Stimulated activated CD8-positive, alpha-beta memory T cell treated with anti-CD3 and anti-CD28 coated beads, Interleukin-2, amount 100 ng/mL, for 1 hour (primary cell): ENCODE results near the gene NOVA2.

Experiments used
- DNase-seq, 2 donors: peaks; one replicate each; pipeline ENCODE4 v3.0.0-alpha.2; 2020; ENCODE audit warnings: low read depth in 2 of 2

NOVA2 gene

DNA sequence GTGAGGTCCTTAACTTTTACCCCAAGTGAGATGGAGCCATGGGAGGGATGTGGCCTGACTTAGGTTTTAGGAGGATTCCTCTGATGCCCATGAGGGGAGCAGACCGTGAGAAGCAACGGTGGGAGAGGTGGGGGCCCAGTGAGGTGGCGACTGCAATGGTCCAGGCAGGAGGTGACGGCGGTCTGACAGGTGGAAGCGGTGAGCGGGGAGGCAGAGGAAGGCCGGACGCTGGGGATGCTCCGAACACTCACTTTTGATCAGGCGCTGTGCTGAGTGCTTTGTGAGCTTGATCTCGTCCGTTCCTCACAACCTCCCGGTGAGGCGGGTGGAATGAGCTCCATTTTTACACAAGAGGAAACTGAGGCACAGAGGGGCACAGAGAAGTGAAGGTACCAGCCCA is 11.6 kb downstream of the NOVA2 start:
- DNase-seq = no peak

DNA sequence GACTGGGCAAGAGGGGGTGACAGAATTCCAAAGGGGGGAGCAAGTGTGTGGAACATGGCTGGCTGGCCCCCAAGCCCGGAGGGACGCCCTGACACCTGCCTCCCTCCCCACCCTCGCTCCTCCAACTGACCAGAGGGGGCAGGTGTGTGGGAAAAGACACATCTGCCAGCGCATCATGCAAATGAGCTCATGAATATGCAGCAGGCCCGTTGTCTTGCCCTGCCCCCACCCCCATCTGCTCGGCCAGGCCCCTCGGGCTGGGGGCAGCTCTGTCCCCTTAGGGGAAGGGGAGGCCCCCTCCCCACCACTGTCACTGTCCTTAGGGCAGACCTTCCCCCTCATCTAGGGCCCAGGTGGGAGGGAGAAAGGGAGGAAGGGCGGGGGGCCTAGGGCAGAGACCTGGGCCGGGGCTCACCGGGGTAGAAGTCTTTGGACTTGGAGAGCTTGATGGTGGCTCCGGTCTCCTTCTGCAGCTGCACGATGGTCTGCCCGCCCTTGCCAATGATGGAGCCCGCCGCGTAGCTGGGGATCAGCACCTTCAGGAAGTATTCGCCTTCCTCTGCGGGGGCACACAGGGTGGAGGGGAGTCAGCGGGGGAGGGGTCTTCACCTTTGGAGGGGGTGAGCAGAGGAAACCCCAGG is 12.9 kb downstream of the NOVA2 start:
- no peak for DNase-seq

DNA sequence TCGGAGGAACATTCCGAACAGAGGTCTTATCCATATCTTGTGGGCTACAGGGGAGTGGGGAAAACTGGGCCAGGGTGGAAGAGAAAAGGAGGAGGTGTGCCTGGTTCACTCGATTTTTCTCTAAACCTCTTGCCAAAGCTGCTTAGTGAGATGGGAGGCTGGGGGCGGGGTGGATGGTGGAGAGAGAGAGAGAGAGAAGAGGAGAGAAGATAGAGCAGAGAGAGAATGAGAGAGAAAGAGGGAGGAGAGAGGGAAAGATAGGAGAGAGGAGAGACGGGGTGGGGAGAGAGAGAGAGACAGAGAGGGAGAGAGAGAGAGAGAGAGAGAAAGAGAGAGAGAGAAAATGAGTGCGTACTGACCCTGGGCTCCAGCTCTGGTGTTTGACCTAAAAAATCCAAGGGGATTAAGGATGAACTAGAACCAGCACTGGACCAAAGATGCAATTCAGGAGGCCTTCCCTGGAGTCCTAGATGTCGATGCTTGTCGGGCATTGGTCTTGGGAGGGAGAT is 14.1 kb downstream of the NOVA2 start:
- DNase-seq = no peak

DNA sequence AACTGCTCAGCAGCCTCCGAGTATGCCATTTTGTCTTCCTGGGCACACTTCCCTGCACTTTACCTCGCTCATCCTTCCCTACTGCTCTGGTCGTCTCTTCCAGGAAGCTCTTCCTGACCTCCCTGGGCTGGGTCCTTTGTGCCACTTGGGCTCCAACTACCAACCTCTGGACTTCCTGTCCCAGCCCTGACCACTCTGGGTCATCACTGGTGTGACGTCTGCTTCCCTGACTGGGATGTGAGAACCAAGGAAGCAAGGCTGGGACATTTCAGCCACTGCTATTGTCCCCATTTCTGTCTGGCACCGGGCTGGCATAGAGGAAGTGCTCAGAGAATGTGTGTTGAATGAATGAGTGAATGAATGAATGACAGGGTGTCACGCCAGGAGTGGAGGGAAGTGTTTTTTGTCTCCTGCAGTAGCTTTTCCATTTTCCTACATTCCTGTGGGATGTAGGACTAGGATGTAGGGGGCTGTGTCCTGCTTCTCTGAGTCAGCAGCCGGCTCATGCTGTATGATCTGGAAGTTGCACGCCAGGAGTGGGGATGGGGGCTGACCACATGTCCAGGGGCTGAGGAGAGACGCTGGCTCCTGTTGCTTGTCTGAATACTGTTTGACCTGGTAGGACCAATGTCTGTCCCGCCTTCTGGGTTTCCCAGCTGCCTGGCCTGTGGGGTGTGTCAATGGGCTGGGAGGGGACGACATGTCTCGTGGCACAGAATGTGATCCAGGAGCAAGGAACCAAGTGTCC is 14.7 kb downstream of the NOVA2 start:
- no peak for DNase-seq

DNA sequence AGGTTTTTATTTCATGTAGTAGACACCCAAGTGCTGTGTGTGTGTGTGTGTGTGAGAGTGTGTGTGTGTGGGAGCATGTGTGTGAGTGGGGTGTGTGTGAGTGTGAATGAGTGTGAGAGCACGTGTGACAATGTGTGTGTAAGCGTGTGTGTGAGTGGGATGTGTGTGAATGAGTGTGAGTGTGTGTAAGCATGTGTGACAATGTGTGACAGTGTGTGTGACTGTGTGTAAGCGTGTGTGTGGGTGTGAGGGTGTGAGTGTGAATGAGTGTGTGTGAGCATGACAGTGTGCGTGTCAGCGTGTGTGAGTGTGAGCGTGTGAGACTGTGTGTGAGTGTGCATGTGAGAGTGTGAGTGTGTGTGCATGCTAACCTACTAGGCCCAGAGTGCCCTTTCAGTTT is 15.3 kb downstream of the NOVA2 start:
- no peak for DNase-seq

DNA sequence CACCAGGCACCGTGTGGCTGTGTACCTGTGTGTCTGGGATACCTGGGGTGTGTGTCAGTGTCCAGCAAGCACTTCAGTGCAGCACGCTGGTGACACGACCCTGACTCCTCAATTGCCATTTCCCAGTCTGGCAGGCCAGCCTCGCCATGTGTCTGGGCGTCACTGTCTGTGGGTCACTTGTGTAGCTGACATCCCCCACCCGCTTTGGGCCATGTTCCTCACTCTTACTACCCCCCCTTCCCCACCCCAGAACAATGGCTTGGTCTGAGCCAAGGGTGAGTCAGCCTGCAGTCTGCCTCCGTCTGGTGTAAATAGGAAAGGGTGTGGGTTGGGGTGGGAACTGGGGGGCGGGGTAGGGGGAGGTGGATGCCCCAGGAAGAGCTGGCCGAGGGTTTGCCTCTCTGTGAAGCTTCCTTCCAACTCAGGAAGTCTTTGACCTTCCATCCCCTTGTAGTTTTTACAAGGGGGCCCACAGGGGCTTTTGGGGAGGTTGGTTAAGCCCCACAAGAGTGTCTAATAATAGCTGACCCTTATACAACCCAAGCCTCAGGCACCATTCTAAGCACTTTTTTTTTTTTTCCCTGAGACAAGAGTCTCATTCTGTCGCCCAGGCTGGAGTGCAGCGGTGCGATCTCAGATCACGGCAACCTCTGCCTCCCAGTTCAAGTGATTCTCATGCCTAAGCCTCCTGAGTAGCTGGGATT is 17.6 kb downstream of the NOVA2 start:
- DNase-seq = no peak

DNA sequence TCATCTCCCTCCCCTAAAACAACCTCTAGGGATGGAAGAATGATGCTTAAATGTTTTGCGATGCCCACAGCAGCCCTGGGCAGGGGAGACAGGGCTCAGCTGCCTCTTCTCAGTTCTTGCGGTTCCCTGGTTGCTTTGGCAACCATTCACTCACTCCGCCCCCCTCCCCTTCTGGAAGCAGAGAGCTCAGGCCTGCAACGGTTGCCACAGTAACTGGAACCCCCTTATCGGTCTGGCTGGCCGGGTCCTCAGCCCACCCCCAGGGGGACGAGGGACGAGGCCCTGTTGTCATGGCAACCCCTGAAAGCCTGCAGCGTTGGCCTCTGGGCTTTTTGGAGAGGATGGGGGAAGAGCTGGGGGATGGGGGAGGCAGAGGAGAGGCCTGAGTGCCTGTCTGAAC is 19.5 kb downstream of the NOVA2 start:
- DNase-seq = no peak

DNA sequence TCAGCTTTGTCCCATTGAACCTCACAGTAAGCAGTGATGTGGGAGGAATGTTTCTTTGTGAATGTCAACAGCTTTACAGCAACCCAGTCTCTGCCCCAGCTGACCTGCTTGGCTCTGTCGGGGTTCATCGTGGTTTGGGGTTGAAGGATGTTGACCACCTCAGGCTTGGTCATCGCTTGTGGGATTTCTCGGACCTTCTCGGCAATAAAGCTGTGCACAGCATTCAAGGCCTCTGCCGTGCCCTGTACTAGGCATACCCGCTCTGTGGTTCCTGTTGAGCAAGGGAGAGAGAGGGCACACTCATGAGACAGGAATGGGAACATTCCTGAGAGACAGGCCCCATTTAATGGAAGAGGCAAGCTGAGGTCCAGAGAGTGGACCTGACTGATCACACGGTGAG is 20.0 kb downstream of the NOVA2 start:
- no peak for DNase-seq

DNA sequence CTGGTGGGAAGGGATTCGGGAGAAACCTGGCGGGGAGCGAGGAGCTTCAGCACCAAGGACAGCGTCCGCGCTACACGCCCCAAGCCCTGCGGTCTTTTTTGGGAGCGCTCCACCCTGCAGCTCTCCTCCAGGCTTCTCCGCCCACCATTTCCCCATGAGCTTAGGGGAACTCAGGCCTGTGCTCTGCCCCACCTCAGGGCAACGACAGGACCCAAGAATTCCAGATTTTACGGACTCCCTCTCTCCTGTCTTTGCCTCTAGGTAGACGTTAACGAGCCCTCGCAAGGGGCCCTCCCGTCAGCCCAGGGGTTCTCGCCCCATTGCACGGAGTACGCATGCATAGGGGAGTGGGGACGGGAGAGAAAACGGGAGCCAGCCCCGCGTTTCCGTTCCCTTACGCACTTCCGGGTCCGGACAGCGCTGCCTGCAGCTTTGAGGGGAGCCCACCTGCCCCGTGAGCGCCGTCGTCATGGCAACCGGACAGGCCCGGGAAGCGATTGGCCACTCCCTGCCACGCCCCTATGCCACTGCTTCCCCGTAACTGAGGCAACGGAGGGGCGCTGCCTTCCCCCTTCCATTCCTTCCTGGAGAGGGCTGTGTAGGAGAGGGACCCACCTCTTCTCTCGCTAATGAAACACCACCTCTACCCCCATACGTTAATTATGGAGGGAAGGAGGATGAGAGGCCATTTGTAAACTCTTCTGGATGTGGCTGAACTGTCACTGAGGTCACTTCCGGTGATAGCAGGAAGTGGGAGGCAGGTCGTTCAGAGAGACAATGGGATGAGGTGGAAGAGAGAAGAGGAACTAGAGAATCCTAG is 20.8 kb downstream of the NOVA2 start:
- DNase-seq = peak; percentile 12 to 15

DNA sequence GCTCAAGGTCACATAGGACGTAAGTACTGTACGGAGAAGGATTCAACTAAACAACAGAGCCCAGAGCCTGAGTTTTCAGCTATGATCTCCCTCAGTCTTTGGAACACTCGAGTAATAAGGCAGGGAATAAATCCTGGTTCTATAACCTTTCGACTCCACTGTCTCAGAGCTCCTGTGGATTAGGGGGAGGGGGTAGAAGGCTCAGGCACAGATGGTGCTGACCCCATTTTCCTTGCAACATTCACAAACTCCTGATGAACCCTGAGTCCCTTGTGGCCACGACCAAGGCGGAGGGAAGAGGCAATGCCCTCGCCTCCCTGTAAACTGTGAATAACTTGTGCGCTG is 21.4 kb downstream of the NOVA2 start:
- DNase-seq = no peak

DNA sequence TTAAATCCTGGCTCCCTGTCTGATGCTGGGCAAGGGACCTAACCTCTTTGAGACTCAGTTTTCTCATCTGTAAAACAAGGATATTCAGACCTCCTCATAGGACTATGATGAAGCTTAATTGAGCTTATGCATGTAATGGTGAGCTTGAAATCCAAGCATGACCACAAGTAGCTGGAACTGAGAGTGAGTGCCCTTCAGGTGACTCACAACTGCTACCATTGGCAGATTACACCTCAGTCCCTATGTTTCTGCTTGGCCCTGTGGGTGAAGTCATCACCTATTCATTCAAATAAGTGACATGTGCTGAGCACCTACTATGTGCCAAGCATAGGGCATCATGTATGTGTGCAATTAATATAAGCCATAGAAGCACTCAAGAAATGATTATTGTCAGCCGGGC is 25.7 kb downstream of the NOVA2 start:
- DNase-seq = no peak

DNA sequence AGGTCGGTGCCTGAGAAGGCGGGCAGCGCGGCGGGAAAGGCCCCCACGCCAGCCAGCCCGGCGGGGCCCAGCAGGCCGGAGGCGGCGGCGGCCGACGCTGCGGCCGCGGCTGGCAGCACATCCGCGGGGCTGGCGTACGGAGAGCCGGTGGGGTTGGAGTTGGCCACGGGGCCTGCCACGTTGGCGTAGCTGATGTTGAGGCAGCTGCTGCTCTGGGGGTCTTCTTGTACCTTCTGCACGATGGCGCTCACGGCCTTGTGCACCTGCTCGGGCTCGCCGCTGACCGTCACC is 33.2 kb downstream of the NOVA2 start:
- DNase-seq = no peak

DNA sequence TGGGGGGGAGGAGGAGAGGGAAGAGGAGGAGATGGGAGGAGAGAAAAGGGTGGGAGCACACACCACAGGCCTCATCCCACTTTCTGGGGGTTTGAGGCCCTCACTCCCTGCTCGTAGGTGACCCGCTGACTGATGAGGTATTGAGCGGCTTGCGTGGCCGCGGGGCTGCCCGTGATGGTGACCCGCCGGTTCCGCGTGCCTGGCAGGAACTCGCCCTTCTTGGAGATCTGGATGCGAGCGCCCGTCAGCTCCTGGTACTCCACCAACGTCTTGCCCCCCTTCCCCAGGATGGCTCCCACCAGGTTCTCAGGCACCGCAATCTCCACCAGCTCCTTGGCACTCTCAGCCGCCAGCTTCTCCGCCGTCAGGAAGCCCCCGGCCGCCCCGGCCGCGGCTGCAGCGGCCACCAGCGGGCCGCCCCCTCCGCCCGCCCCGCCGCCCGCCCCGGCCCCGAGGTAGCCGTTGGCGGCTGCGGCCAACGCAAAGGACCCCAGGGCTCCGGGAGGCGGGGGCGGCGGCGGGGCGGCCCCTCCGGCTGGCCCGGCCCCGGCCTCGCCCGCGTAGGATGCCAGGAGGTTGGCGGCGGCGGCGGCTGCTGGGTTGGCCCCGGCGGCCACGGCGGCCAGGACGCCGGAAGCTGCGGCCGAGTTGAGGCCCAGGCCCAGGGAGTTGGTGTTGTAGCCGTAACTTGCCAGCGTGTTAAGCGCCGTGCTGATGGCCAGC is 33.7 kb downstream of the NOVA2 start:
- no peak for DNase-seq

DNA sequence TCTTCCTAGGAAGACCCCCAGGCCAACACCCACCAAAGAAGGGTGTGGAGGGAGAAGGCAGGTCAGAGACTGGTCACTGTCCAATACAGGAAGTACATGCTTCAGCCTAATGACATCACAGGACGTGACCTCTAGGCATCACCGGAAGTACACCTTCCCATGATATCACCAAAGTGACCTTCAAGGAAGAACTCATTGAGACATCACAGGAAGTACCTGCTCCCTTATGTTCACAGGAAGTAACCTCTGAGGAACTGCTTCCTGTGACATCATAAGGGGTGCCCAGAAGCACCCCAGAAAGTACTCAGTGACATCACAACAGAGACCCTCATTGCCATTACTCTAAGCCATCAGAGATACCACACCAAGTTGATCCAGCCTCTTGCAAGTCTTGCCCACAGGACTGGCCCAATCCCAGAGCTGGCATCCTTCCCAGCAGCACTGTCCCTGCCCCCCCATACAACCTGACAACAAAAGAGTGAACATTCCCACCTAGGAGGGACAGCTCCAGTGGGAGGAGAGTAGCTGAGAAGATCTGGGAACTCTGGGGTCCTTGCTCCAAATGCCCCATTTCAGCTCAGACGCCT is 34.8 kb downstream of the NOVA2 start:
- no peak for DNase-seq

DNA sequence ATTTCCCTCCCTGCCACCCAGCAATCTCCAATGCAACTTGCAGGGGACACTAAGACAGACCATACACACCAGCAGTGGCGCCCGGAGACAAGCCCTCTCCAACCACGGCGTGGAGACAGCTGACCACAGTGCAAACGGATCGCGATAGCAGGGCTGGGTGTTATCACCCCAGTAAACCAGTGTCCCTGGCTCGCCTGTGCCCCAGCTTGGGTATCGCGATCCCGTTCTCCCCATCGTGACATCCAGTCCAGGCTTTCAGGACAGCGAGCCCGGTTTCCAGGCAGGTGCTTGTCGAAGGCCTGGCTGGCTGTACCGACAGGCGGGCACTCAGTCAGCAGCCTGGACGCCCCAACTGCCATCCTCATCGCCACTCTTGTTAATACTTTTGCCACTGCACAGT is 38.4 kb downstream of the NOVA2 start:
- no peak for DNase-seq

DNA sequence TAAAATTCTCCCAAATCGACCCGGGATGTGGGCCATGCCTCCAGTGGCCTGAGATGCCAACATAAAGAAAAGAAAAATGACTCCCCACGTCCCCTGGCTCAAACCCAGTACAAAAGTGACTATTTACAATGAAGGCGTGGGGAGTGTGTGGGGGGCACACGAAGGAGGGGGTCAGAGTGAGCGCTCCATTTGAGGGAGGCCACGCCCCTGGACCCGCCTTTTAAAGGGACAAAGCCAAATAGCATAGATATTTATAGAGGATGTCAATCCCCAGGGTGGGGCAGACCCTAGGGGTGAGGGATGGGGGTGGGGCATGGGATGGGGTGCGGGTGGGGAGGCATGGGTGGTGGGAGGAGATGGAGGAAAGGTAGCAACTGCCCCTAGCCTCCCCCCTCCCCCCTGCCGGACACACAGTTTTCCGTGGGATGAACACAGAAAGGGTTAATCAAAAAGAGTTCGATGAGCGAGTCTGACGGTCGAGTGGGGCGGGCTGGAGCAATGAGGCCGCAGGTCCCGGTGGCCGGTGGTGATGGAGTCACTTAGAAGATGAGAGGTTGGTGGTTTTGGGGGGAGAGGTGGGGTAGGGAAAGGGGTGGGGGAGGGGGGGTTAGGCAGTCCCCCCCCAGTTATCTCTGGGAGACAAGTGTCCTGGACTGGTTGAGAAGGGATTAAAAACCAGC is 39.0 kb downstream of the NOVA2 start:
- no peak for DNase-seq

DNA sequence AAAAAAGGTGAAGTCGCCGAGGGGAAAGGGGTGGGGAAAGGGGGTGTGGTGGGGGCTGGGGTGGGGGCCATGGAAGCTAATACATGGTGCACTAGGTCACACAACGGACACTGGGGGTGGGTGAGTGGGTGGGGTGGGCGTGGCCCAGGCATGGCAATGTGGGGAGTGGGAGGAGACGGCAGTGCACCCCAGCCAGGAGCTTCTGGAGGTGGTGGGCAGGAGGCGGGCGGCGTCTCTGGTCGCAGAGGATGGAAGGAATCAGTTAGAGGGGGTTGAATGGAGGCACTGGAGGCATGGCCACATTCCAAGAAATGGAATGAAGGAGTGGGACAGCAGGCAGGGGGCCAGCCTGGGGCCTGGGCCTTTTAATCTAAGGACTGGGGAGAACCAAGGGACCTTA is 39.9 kb downstream of the NOVA2 start:
- no peak for DNase-seq

DNA sequence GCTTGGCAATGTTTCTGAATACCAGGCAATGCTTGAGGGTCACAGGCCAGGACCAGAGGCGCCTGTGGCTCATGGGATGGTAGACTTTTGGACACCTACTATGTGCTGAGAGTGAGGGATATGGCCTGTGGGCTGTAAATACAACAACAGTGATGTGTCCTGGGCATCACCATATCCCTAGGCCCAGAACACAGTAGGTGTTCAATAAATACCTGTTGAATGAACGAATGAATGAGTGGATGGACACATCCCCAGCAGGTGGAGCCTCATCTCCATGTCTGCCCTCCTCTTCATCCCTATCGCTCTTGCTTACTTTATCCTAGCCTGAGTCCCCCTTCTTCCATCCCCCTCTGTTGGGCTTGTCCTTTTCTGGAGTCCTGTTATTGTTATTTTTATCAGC is 42.6 kb downstream of the NOVA2 start:
- no peak for DNase-seq

DNA sequence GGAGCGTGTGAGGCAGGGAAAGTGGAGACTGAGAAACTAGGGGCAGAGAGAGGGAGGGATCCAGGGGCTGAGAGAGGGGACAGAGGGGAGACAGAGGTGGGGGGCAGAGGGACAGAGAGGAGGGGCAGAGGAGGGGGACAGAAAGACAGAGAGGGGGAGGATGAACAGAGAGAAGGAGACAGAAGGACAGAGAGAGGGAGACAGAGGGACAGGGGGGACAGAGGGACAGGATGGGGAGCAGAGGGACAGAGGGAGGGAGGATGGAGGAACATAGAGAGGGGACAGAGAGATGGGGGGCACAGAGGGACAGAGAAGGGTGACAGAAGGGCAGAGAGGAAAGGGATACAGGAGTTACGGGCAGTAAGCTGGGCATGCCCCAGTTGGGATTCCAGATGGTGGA is 44.4 kb downstream of the NOVA2 start:
- no peak for DNase-seq

DNA sequence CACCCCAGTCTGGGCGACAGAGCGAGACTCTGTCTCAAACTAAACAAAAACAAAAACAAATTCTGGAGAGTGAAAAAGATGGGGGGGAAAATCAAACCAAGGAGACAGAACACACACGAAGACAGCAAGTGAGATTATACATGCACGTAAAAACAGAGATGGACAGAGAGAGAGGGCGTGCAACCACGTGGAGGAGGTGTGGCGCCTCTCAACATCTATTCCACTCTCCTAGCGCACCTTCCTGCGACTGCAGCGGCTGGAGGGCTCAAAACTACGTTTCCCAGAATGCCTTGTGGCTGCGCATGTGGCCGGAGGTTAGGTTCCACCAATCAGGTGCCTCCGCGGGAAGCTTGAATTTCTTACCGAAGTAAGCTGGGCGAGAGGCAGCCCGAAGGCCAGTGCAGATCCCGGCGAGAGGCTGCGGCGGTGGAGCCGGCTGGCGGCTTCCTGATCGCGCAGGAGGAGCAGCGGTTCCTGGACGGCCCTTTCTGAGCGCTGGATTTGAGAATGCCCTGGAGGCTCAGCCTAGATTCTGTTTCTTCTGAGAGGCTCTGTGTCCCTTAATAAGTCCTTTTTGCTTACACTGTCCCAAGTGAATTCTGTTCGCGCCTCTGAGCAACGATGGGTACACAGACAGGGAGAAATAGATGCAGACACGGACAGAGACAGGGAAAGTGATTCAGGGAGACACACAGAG is 46.0 kb downstream of the NOVA2 start:
- peak; percentile 67 to 73 for DNase-seq
